ENCODE results near the gene DNAAF8.

DNAAF8 gene

GRCh38 chr16:4695473-4696171, 38.7 kb upstream of the DNAAF8 start:
- no peak for DNase-seq

GRCh38 chr16:4696172-4696904, 38.0 kb upstream of the DNAAF8 start:
- no peak for DNase-seq

GRCh38 chr16:4696905-4697847, 37.2 kb upstream of the DNAAF8 start:
- no peak for DNase-seq

- DNase-seq: no peak
Measured at GRCh38 chr16:4697848-4698291, 36.5 kb upstream of the DNAAF8 start.

GRCh38 chr16:4698321-4699045, 35.9 kb upstream of the DNAAF8 start:
- DNase-seq: no peak

GRCh38 chr16:4699046-4699556, 35.2 kb upstream of the DNAAF8 start:
- DNase-seq: no peak

- no peak for DNase-seq
Measured at GRCh38 chr16:4700380-4700996, 33.8 kb upstream of the DNAAF8 start.

GRCh38 chr16:4700997-4701743, 33.2 kb upstream of the DNAAF8 start:
- DNase-seq: no peak

- no peak for DNase-seq
Measured at GRCh38 chr16:4701791-4702465, 32.4 kb upstream of the DNAAF8 start.

GRCh38 chr16:4702466-4702808, 31.9 kb upstream of the DNAAF8 start:
- no peak for DNase-seq

DNA sequence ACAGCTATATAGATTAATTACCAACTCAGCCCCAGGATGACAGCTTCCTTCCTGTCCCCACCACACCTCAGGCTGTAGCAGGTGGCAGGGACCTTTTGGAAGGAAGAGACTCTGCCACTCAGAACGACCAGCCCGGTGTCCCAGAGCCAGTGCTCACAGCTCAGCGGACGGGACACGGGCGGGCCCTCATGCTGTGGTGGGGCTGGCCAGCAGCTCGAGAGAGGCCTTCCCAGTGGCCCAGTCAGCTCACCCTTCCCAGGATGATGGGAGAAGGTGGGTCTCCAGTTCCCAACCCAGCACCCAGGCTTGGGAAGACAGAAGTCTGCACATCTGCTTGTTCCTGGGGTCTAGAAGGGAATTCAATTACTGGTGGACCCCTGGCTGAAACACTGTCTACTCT, 30.4 kb upstream of the DNAAF8 start:
- DNase-seq: no peak

- no peak for DNase-seq
Measured at GRCh38 chr16:4704491-4704890, 29.8 kb upstream of the DNAAF8 start.

DNA sequence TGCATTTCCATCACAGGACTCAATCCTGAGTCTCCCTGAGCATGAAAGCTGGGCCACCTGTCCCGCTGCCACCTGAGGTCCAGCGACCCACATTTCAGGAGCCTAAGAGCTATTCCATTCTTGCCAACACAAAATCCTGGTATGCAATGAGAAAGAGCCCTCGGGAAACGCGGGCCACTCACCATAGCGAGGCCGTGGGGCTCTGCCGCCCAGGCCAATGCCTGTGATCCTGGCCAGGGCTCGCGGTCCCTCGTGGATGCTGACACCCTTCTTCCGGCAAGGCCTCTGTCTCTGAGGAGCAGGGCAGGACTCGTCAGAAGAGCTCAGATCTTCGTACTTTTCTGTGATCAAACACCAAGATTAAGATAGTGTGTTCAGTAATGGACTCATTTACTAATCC, 29.4 kb upstream of the DNAAF8 start:
- DNase-seq: no peak

GRCh38 chr16:4706871-4707270, 27.5 kb upstream of the DNAAF8 start:
- DNase-seq: no peak

GRCh38 chr16:4709481-4709880, 24.9 kb upstream of the DNAAF8 start:
- DNase-seq: no peak

- no peak for DNase-seq
Measured at GRCh38 chr16:4713663-4714501, 20.5 kb upstream of the DNAAF8 start.

GRCh38 chr16:4714996-4715395, 19.3 kb upstream of the DNAAF8 start:
- DNase-seq: no peak

GRCh38 chr16:4718466-4718865, 15.9 kb upstream of the DNAAF8 start:
- DNase-seq: no peak

- no peak for DNase-seq
Measured at GRCh38 chr16:4723071-4723767, 11.1 kb upstream of the DNAAF8 start.

Measured in CD4-positive, alpha-beta T cell treated with Interferon gamma for 1 hour (primary cell).